SK-N-SH (cell line): ENCODE measurements around the gene VENTX. TPM values are rescaled to one million over a fixed set of nuclear protein-coding genes. Genes with fewer than 3 reads are reported as not detected.

ENCODE experiments used
- CTCF ChIA-PET: fragments of 300-600, 350-600 bp; formaldehyde crosslinking; extraction: SDS; loops from one replicate; lab custom pipeline; 2021; lab: Yijun Ruan, JAX
- POLR2A ChIA-PET: fragments of 350-600 bp; sonication (Branson Sonifier 250); formaldehyde crosslinking; extraction: SDS; loops from one replicate; lab custom pipeline; 2020; ENCODE audit warnings: antibody characterized with exemption, inconsistent platforms; lab: Yijun Ruan, JAX
- DNase-seq: peaks from one replicate; pipeline ENCODE4 v3.0.0; 2012
- H2AFZ ChIP-seq: fragments of 200-600 bp; sonication (generic); 2 replicates; pipeline ENCODE4 v1.8.1; 2016; ENCODE audit warnings: antibody characterized with exemption, mild to moderate bottlenecking, low read depth
- H3F3A ChIP-seq: fragments of 200-600 bp; sonication (generic); replicated peaks from 2 replicates; pipeline ENCODE3; 2016; ENCODE audit warnings: antibody characterized with exemption, mild to moderate bottlenecking; ENCODE audit not compliant: insufficient read depth
- H3K27ac ChIP-seq, 2 experiments: fragments of 200-500 bp in 1 of 2; fragments of 200-600 bp in 1 of 2; sonication (Bioruptor generic) in 1 of 2; sonication (generic), shearing (Covaris generic) in 1 of 2; 2 replicates each; pipeline versions ENCODE4 v1.5.1 to v1.6.1; 2014 to 2016; ENCODE audit warnings: low read depth in 2 of 2, inconsistent platforms in 1 of 2, low read length in 1 of 2, mild to moderate bottlenecking in 1 of 2, mixed read lengths in 1 of 2
- H3K27me3 ChIP-seq: fragments of 200-600 bp; sonication (generic), shearing (Covaris generic); 2 replicates; pipeline ENCODE4 v1.6.1; 2016; ENCODE audit warnings: mixed run types; ENCODE audit not compliant: insufficient read depth
- H3K36me3 ChIP-seq, 2 experiments: fragments of 200-500 bp in 1 of 2; fragments of 200-600 bp in 1 of 2; sonication (Bioruptor generic) in 1 of 2; sonication (generic) in 1 of 2; replicated peaks in 1 of 2; 2 replicates each; pipeline versions ENCODE3 to v1.5.1; 2014 to 2016; ENCODE audit warnings: low read length in 1 of 2, mild to moderate bottlenecking in 1 of 2; ENCODE audit not compliant: insufficient read depth in 2 of 2, control insufficient read depth in 1 of 2
- H3K4me1 ChIP-seq, 2 experiments: fragments of 200-500 bp in 1 of 2; fragments of 200-600 bp in 1 of 2; sonication (Bioruptor generic) in 1 of 2; sonication (generic), shearing (Covaris generic) in 1 of 2; 2 replicates each; pipeline versions ENCODE4 v1.5.1 to v1.6.1; 2014 to 2016; ENCODE audit warnings: low read depth in 1 of 2, low read length in 1 of 2, mixed run types in 1 of 2; ENCODE audit not compliant: insufficient read depth in 2 of 2, control insufficient read depth in 1 of 2
- H3K4me2 ChIP-seq: fragments of 200-600 bp; sonication (generic), shearing (Covaris generic); 2 replicates; pipeline ENCODE4 v1.6.1; 2017; ENCODE audit warnings: mixed run types
- H3K4me3 ChIP-seq, 2 experiments: fragments of 200-500 bp in 1 of 2; fragments of 200-600 bp in 1 of 2; sonication (Bioruptor generic) in 1 of 2; sonication (generic), shearing (Covaris generic) in 1 of 2; 2 replicates each; pipeline versions ENCODE4 v1.5.1 to v1.8.1; 2014 to 2016; ENCODE audit warnings: low read depth in 2 of 2, inconsistent platforms in 1 of 2, low read length in 1 of 2, mild to moderate bottlenecking in 1 of 2, mixed read lengths in 1 of 2, moderate library complexity in 1 of 2
- H3K79me2 ChIP-seq: fragments of 200-600 bp; sonication (generic); 2 replicates; pipeline ENCODE4 v1.8.1; 2017; ENCODE audit warnings: mild to moderate bottlenecking; ENCODE audit not compliant: insufficient read depth
- H3K9ac ChIP-seq: fragments of 200-600 bp; sonication (generic); 2 replicates; pipeline ENCODE4 v1.6.1; 2017; ENCODE audit warnings: mixed run types
- H3K9me2 ChIP-seq: fragments of 200-600 bp; sonication (generic); 2 replicates; pipeline ENCODE4 v1.6.1; 2017; ENCODE audit warnings: mixed run types
- H3K9me3 ChIP-seq: fragments of 200-600 bp; sonication (generic); 2 replicates; pipeline ENCODE4 v1.6.1; 2017; ENCODE audit warnings: mixed run types, mild to moderate bottlenecking, moderate library complexity
- H4K20me1 ChIP-seq: fragments of 200-600 bp; sonication (generic); 2 replicates; pipeline ENCODE4 v1.6.1; 2017; ENCODE audit warnings: mild to moderate bottlenecking, mixed run types; ENCODE audit not compliant: insufficient read depth
- ELF1 ChIP-seq: IDR thresholded peaks from 2 replicates; pipeline ENCODE4 v1.4.0; 2012
- EP300 ChIP-seq, 2 experiments: IDR thresholded peaks; 2 replicates each; pipeline versions ENCODE4 v1.4.0 to v1.6.1; 2012; ENCODE audit warnings: borderline replicate concordance in 1 of 2, low read depth in 1 of 2, low read length in 1 of 2
- FOSL2 ChIP-seq: IDR thresholded peaks from 2 replicates; pipeline ENCODE4 v1.4.0; 2012; ENCODE audit warnings: low read depth, mild to moderate bottlenecking, moderate library complexity, borderline replicate concordance
- FOXJ3 ChIP-seq: sonication (generic); formaldehyde crosslinking; IDR thresholded peaks from 2 replicates; pipeline ENCODE4 v1.5.1; 2020; ENCODE audit warnings: mild to moderate bottlenecking, missing genetic modification reagents
- FOXM1 ChIP-seq: IDR thresholded peaks from 2 replicates; pipeline ENCODE4 v1.4.0; 2012; ENCODE audit warnings: low read depth, mild to moderate bottlenecking
- GABPA ChIP-seq: IDR thresholded peaks from 2 replicates; pipeline ENCODE4 v1.4.0; 2012; ENCODE audit warnings: low read depth, mild to moderate bottlenecking
- GATA2 ChIP-seq: sonication (generic); formaldehyde crosslinking; IDR thresholded peaks from 2 replicates; pipeline ENCODE4 v1.5.0; 2020; ENCODE audit warnings: mild to moderate bottlenecking, missing genetic modification reagents
- JUND ChIP-seq: IDR thresholded peaks from 2 replicates; pipeline ENCODE4 v1.4.0; 2012
- POLR2AphosphoS5 ChIP-seq: IDR thresholded peaks from 2 replicates; pipeline ENCODE4 v1.6.1; 2012; ENCODE audit warnings: low read depth, low read length
- RAD21 ChIP-seq: IDR thresholded peaks from 2 replicates; pipeline ENCODE4 v1.6.1; 2012; ENCODE audit warnings: mild to moderate bottlenecking, low read length
- RXRA ChIP-seq: IDR thresholded peaks from 2 replicates; pipeline ENCODE4 v1.4.0; 2012; ENCODE audit warnings: low read depth, mild to moderate bottlenecking, borderline replicate concordance
- SIN3A ChIP-seq: IDR thresholded peaks from 2 replicates; pipeline ENCODE4 v1.6.1; 2012; ENCODE audit warnings: low read depth, mild to moderate bottlenecking, low read length, moderate library complexity, borderline replicate concordance
- SMC3 ChIP-seq: IDR thresholded peaks from 2 replicates; pipeline ENCODE4 v1.6.1; 2012; ENCODE audit warnings: low read depth, low read length, improper control_type of control experiment
- TAF1 ChIP-seq: IDR thresholded peaks from 2 replicates; pipeline ENCODE4 v1.6.1; 2012; ENCODE audit warnings: low read depth, mild to moderate bottlenecking, low read length, moderate library complexity, borderline replicate concordance
- WGBS: methylation state at CpG from one replicate; pipeline ENCODE4 v1.1.6; 2017; ENCODE audit warnings: low lambda C conversion rate; 5-methylcytosine and 5-hydroxymethylcytosine counted together
- polyA plus RNA-seq, 3 experiments: library from polyadenylated mRNA; depleted of rRNA; stranded (reverse); fragments of >200 nt; gene quantifications; 2 replicates each; pipeline ENCODE4 v1.2.3, GENCODE V29; 2012
- TF ChIP-seq, protein P1 (sequence below): IDR thresholded peaks from 2 replicates; pipeline ENCODE4; 2012
- TF ChIP-seq, protein P2 (sequence below): IDR thresholded peaks from 2 replicates; pipeline ENCODE4 v1.4.0; 2012; ENCODE audit warnings: low read depth
- TF ChIP-seq, protein P3 (sequence below): IDR thresholded peaks from 2 replicates; pipeline ENCODE4 v1.4.0; 2012; ENCODE audit warnings: low read depth, borderline replicate concordance
- TF ChIP-seq, protein P4 (sequence below): fragments of 150-350 bp; IDR thresholded peaks from 2 replicates; pipeline ENCODE4 v1.6.1; 2017; ENCODE audit warnings: antibody characterized with exemption, low read length, low read depth, borderline replicate concordance

The VENTX gene
- polyA plus RNA-seq, 1 of the 3 experiments (the other 2 are of a cell fraction): not detected

DNA sequence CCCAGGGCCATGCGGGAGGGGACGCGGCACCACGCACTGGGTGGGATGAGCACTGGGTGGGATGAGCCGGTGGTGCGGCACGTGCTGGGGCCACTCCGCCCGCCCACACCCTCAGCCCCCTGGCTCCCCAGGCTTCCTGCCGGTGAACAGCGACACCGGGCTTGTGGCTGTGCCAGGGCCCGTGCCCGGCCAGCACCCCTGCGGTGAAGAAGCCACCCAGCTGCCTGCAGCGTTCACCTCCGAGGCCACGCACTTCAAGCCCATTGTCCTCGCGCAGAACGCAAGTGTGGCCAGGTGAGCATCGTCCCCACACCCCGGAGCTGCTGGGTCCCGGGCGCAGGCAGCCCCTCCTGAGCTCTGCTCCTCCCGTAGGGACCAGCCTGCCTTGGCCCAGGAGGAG is 39.4 kb upstream of the VENTX start:
- Histone ChIP-seq H3K9me2 (no peaks in the 10 kb centered on the region), H3K27me3 (no peaks in the 10 kb centered on the region), H3F3A (no peaks in the 10 kb centered on the region), H3K79me2 (no peaks in the 10 kb centered on the region), H3K4me3 (no peak overlapping the region), H2AFZ (no peak overlapping the region), H3K4me2 (no peak overlapping the region), H3K36me3 (no peaks in the 10 kb centered on the region), H3K9ac (no peak overlapping the region), H3K4me1 (no peaks in the 10 kb centered on the region), H3K9me3 (no peaks in the 10 kb centered on the region), H4K20me1 (no peaks in the 10 kb centered on the region), H3K27ac (no peak overlapping the region)
- ChIA-PET CTCF (no interaction called here), POLR2A (no interaction called here)
- no CpG with 5 or more reads among the region's 26 CpGs for WGBS
- no peak for DNase-seq
- no peak for TF ChIP-seq RAD21
- TF ChIP-seq, protein P1, sequence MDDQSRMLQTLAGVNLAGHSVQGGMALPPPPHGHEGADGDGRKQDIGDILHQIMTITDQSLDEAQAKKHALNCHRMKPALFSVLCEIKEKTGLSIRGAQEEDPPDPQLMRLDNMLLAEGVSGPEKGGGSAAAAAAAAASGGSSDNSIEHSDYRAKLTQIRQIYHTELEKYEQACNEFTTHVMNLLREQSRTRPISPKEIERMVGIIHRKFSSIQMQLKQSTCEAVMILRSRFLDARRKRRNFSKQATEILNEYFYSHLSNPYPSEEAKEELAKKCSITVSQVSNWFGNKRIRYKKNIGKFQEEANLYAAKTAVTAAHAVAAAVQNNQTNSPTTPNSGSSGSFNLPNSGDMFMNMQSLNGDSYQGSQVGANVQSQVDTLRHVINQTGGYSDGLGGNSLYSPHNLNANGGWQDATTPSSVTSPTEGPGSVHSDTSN: no peak
- no peak for TF ChIP-seq FOSL2
- no peak for TF ChIP-seq FOXJ3 (CRISPR knock-in tag)
- TF ChIP-seq, protein P2, sequence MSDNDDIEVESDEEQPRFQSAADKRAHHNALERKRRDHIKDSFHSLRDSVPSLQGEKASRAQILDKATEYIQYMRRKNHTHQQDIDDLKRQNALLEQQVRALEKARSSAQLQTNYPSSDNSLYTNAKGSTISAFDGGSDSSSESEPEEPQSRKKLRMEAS: no peak
- TF ChIP-seq FOXM1: no peak
- TF ChIP-seq, protein P3, sequence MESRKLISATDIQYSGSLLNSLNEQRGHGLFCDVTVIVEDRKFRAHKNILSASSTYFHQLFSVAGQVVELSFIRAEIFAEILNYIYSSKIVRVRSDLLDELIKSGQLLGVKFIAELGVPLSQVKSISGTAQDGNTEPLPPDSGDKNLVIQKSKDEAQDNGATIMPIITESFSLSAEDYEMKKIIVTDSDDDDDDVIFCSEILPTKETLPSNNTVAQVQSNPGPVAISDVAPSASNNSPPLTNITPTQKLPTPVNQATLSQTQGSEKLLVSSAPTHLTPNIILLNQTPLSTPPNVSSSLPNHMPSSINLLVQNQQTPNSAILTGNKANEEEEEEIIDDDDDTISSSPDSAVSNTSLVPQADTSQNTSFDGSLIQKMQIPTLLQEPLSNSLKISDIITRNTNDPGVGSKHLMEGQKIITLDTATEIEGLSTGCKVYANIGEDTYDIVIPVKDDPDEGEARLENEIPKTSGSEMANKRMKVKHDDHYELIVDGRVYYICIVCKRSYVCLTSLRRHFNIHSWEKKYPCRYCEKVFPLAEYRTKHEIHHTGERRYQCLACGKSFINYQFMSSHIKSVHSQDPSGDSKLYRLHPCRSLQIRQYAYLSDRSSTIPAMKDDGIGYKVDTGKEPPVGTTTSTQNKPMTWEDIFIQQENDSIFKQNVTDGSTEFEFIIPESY: no peak
- TF ChIP-seq SMC3: no peak

DNA sequence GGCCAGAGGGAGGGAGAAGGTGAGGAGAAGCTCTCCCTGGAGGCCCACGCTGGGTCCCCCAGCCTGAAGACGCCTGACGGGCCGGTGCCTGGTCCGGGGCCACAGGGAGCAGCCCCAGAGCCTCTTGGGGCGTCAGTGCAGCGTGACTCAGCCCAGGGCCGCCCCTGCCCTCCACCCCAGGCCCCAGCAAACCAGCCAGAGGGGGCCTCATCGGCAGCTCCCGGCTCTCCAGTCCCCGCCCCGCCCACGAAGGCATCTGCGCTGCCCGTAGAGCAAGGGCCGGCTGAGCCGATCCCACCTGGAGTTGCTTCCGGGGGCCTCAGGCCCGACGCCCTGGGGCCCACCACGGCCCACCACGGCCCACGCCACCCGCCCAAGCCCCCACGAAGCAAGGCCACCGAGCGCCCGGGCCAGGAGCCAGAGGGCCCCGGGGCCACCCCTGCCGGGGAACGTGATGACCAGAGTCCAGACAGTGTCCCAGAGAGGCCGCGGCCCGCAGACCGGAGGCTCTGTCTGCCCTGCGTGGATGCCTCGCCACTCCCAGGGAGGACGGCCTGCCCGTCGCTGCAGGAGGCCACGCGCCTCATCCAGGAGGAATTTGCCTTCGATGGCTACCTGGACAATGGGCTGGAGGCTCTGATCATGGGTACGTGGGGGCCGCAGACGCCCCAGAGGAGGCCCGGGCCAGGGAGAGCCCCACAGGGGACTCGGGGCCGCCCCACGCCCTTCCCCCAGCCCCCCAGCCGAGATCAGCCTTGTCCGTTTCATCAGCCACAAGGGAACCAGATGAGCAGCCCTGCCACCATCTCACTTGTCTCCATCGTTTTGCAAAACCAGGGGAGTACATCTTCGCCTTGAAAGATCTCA is 38.8 kb upstream of the VENTX start:
- CTCF ChIA-PET: no interaction called here
- no peak overlapping the region for H3K9ac ChIP-seq
- H2AFZ ChIP-seq: no peak overlapping the region
- no peak overlapping the region for H3K4me2 ChIP-seq
- no peak for DNase-seq
- H3K4me1 ChIP-seq: no peaks in the 10 kb centered on the region
- H3K36me3 ChIP-seq: no peaks in the 10 kb centered on the region
- no peaks in the 10 kb centered on the region for H3K79me2 ChIP-seq
- no peaks in the 10 kb centered on the region for H3K9me3 ChIP-seq
- no peak overlapping the region for H3K27ac ChIP-seq
- WGBS: 69% methylated on average over 24 of the region's 54 CpGs
- H3K27me3 ChIP-seq: 0 out of 2 replicates have a peak, but pooled peaks cover 3% of the 10 kb centered on the region
- POLR2A ChIA-PET: no interaction called here
- TF ChIP-seq POLR2AphosphoS5 (no peak), RAD21 (no peak), JUND (no peak), GATA2 (no peak), SMC3 (no peak), TAF1 (no peak), RXRA (no peak), FOSL2 (no peak), GABPA (no peak), SIN3A (no peak), ELF1 (no peak), EP300 (IDR thresholded peaks at IDR 0.05; ENCODE audit: borderline replicate concordance in 1 of 2, low read depth in 1 of 2, low read length in 1 of 2) (no peak)
- TF ChIP-seq, protein P4, sequence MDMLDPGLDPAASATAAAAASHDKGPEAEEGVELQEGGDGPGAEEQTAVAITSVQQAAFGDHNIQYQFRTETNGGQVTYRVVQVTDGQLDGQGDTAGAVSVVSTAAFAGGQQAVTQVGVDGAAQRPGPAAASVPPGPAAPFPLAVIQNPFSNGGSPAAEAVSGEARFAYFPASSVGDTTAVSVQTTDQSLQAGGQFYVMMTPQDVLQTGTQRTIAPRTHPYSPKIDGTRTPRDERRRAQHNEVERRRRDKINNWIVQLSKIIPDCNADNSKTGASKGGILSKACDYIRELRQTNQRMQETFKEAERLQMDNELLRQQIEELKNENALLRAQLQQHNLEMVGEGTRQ: no peak
- TF ChIP-seq, protein P2: no peak
- TF ChIP-seq, all 33 proteins: peak for 0
- no peaks in the 10 kb centered on the region for H3K9me2 ChIP-seq
- no peak overlapping the region for H3K4me3 ChIP-seq
- H4K20me1 ChIP-seq: no peaks in the 10 kb centered on the region
- H3F3A ChIP-seq: no peaks in the 10 kb centered on the region
